Hematopoietic multipotent progenitor cell (in vitro differentiated cells): ENCODE results near the gene PALLD. TPM values are rescaled to one million over a fixed set of nuclear protein-coding genes. Genes with fewer than 3 reads are reported as not detected.

Source experiments
- DNase-seq, 3 donors: peaks; one replicate each; pipeline ENCODE4 v3.0.0-alpha.2; 2011 to 2015; ENCODE audit warnings: low read depth in 2 of 3, low spot score in 2 of 3
- total RNA-seq: library from RNA; depleted of rRNA; stranded (reverse); fragments of >200 nt; gene quantifications from one replicate; pipeline ENCODE4 v1.2.3, GENCODE V29; 2012

Gene PALLD
- total RNA-seq, 1 donor, result 5.9 TPM

DNA sequence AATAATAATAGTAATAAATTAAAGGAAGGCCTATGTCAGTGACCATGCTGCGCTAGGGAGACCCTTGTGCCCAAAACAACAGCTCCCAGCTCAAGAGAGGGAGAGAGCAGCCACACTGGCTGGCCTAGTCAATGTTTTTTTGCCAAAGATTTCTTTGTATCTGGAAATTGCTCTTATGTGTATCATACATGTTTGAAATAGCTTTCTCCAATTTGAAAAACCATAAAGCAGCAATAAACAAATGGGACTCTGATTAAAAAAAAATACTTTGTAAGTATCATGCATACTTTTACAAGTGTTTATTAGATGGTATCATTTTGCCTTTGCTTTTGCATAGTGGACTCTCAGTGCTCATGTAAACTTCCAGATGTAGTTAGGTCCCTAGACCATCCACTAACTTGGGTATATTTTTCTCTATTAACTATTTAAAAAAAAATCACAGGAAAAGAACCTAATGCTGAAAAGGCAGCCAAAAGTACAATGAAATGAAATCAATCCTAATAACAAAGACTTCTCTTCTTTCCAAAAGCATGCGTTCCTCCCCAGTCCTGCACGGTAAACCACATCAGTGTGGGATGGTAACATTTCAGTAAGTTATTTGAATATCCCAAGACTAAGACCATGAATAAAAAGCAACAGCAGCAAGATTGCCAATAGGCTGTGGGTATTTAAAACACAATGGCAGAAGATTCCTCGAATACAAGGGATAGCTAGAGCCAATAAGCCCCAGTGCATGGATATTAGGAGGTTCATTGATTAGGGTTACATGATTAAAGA lies 117.6 kb downstream of the PALLD start:
- DNase-seq, result no peak

DNA sequence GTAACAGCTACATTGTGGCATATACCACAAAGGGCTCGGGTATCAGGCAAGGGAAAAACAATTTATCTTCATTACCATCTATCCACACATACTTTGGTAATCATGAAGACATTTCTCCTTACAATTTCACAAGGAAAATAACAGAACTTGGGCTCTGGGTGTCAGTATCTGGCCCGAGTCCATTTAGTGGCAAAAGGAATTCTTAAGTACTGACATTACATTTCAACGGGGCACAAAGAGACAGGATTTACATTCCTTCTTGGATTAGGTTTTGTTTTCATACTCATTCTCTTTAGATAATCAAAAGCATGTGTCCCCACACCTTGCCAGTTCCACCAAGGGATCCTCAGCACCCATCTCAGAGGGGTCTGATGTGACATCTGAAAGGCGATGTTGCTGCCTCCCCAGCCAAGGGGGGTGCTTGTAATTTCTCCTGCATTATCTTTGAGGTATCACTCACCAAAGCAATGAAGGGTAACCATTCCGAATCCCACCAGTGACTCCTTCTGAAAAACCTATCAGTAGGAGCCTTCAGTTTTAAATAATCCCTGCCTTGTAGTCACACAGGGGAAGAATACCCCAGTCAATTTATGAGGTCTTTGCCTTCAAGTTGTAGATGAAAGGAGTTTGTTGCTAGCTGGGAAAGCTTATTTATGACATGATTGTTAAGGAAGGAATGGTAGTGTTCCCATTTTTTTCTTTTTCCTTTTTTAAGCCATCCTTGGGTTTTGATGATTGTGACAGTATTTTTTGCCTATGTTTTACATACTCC lies 118.6 kb downstream of the PALLD start:
- no peak for DNase-seq

DNA sequence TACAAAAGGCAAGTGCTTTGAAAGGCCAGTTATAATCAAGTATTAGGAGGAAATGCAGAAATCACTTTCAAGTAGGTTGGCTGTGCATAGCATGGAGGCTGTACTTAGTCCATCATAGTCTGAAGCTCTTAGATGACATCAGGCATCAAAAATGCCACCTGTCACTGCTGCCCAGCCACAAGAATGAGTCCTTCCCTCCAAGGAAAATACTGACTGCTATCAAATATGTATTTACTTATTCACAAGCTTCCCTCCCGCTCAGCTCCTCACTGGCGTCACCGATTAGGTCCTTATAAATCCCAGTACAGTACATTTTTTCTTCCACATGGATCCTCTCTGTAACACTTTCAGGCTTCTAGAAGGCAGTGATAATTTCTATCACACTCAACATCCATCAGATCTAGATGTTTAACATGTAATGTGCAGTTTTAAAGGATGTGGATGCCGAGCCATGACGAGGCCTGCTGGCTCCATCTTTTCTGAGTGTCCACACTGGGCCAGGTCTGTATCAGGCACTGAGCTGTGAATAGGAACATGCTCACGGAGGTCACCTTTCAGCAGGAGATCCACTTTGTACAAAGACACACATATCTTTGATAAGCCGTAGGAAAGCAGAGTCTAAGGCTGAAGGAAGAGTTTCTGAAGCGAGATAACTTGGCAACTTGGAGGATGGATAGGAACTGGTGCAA lies 121.9 kb downstream of the PALLD start:
- DNase-seq, result no peak

DNA sequence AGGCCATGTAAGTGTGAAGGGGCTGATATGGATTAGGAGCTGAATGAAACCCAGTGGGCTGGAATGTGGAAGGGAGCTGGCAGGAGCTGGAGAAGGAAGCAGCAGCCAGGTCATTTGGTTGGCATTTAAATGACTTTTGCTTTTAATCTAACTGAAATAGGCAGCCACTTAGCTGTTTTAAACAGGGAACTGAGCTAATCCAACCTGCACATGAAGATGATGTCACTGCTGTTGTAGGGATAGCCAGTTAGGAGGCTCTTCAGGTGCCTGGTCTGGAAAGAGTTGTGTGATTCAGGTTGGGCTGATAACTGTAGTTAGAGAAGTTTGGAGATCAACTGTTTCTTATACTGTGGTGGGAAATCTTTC lies 122.4 kb downstream of the PALLD start:
- no peak for DNase-seq

DNA sequence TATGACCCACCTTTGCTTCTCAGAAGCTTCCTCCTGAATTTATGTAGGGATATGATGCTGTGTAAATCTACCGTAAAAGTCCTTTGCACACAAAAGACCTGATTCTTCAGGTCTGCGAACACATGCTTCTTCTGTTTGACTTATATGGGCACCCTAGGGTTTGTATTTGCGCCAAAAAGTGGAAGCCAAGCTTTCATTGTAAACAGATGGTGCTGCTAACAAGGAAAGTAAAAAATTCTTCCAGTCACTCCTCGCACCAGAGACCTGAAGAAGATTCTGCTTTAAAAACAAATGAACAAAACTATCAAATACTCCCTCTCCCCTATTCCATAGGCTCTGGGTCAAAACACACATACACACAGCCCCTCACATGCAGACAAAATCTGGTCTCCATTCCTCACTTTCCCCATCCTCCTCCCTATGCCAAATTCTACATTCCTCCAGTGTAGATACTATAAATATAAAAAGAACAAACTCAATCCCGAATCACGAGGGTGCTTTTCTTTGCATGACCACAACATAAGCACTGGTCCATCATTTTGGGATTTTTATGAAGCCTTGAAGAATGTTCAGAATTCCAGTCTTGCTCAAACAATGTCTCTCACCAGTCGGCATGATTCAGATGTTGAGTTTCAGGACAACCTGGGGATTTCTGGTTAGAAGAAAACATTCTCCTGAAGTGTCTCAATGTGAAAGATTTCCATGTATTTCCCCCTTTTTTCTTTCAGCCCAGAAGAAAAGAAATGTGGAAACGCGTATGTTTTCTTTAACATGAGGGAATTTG lies 125.1 kb downstream of the PALLD start:
- no peak for DNase-seq

DNA sequence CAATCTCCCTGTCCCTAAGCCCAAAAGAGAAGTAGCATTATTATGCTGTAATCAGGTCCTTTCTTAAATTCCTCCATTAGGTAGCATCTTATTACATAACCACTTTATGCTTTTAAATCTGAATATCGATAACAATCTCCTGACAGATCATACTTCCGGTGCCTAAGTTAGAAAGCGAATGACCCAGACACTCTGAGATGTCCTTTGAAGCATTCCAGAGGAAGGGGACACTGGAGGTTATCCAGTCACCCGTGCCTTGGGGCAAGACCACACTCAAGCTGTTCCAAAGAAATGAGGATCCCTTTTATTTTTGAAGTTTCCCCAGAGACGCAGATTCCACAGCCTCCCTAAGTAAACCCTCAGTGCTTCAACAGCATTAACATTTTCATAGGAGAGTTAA lies 125.7 kb downstream of the PALLD start:
- no peak for DNase-seq

DNA sequence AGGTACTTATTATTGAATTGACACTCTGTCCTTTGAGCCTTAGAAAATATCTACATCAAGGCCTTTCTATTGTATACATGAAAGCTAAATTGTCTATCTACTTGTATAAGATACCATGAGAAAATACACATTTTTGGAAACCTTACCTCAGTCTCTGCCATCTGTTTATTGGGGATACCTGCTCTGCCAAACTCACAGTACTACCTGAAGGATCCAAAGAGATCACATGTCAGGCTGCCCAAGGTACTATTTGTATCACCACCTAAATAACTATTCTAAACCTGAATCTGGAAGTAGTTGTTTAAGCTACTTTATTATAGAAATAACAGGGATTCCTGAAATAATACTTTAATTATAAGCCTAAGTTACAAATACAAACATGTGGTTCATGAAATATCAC lies 126.2 kb downstream of the PALLD start:
- no peak for DNase-seq

DNA sequence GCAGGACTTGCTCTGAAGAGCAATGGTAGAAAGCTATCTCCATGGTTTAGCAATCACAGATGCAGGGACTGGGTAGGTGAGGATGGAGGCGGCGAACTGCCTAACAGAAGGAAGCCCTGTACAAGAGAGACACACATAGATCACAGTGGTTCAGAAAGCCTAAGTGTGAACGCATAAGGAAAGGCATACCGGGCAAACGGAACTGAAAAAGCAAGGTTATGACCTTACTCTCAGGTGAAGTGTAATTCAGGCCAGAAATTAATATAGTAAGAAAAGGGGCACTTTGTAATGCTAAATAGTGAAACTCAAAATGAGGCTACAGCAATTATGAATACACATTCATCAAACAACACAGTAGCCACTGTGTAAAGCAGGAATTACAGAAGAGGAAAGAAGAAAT lies 126.6 kb downstream of the PALLD start:
- no peak for DNase-seq

DNA sequence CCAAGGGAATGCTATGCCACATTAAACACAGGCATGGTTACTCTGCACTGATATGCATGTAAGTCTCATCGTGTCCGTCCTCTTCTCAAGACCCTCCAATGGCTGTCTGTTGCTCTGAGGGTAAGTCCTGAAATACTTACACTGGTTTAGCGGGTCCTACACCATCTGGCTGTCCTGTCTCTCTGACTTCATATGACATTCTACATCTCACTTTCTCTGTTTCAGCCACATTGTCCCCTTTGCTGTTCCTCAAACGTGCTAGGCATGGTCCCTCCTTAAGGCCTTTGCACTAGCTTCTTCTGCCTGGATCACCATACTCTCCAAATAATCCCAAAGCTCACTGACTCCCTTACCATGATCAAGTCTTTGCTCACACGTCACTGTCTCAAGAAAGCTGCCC lies 131.4 kb downstream of the PALLD start:
- DNase-seq, result no peak

DNA sequence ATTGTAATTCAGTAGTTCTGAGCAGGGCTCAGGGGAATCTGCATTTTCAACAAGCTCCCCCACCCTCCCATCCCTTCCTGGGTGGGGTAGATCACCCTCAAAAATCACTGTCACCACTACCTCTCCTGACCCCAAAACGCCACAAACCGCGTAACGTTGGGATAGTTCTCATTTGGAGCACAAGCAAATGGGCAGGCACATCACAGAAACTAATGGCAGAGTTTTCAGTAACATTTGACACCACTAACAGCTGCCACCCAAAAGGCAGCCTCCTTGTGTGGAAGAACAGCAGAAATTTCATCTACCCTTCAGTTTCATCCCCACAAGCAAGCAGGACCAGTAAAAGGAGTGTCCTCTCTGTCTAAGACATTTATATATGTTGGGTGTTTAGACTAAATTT lies 132.7 kb downstream of the PALLD start:
- no peak for DNase-seq

DNA sequence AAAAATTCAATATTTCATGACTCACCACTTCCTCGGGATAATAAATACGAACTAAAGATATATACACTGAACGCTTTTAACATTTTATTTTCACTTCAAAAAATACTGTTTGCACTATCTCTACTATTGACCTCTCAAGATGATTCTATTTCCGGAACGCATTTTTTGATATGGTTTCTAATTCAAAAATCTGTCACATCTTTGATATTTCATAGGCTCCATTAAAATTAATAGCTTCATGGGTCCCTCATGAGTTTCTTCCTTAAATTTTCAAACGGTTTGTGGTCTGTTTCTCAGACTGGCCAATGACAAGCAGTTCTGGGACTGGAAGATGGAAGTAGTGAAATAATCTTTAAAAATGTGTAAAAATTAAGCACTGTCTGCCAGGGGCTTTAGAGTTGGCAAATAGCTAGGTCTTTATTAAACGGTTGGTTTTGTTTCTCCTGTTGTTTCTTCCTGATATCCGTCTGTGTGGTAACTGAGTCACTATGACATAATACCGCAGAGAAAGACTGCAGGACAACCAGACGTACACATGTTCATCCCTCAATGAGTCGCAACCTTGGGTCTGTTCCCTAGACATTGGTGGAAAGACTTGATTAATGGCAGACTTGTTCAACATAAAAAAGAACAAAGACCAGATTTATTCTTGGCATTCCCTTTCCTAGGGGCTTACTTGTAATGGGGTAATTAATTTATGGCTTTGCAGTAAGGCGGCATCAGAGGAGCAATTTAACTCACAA lies 133.8 kb downstream of the PALLD start:
- no peak for DNase-seq

DNA sequence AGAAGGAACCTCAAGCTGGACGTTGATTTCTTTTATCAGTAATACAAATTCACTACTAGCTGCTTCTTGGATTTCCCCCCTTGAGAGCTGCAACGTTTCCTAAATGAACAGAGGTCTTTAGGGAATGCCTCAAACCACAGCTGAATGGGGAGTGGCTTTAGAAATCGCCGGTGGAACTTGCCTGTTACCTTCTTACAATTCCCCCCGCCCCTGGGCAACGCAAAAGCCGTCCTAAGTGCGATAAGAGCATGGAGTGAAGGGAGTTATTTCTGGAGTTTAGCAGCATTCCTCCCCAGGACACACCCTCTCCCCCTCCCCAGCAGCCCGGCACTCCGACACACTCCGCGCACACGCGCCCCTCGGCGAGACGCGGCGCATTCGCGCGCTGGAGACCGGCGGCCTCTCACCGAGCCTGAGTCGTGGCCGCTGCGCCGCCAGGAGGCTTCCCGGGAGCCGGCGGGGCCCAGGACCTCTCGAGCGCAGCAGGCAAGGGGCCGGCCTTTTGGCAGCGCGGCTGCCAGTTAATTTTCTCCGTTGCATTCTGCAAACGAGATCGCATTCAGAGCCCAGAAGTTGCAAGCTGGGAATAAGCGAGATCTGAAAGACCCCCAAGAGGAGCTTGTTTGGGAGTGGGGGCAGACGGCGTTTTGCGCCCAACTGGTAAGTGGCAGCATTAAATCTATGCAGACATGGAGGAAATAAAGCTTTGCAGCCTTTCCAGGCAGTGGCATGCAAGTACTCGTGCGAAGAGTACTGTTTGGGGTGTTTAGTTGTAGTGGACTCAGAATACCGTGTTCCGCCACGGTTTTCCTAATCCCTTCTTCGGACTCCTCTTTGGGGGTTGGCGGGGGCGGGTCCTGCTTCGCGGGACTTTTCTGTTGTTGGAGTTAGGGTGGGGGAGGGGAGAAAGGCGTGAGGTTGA lies 134.7 kb downstream of the PALLD start:
- peak in 2 of 3 donors; percentile 31 to 33 for DNase-seq

DNA sequence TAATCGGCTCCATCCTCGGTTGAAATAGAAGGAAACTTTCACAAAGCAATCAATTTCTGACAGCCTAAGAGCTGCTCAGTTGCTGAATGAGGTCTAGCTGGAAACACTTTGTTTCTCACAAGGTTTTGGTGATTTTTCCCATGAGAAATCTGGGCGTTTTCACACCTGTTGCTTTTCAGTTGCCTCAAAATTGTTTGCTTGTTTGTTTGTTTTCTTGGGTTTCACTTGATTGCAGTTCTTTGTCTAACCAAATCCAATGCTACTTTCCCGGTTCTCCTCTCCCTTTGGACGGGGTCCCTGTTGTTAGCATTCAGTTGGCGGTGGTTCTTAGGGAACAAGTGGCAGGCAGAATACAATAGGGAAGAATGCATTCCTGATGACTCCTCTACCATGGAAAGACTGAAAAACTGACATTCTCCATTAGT lies 135.5 kb downstream of the PALLD start:
- DNase-seq, result no peak

DNA sequence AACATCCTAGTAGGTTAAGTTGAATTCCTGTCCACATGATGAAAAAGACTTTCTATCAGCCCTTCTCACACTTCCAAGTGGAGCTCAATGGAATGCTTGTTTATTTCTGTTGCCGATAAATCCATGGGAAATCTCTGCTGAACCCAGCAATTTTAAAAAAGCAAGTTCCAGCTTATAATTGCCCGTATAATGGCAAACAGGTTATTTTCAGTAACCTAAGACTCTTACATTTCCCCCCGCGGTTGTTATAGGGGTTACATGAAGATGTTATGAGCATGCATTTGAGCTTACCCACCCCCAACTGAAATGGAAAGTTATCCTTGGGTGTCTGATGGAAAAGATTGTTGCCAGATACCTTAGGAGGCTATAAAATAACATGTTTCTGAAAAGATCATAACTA lies 136.2 kb downstream of the PALLD start:
- DNase-seq, result no peak

DNA sequence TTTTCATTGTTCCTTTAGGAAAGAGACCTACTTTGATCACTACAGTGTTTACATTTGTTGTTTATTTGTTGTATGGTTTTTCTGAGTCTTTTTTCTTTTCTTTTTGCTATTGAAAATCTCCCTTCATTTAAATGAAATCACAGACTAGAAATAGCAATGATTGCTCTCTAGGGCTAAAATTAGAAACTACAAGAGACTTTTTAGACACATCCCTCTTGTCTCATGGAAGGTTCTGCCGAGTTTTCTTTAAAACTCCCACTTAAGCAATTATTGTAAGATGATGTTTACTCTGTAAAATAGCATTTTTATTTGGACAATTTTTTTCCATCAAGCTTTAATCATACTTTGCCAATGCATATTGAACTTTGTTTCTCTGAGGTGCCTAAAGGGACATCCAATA lies 136.6 kb downstream of the PALLD start:
- DNase-seq, result no peak

DNA sequence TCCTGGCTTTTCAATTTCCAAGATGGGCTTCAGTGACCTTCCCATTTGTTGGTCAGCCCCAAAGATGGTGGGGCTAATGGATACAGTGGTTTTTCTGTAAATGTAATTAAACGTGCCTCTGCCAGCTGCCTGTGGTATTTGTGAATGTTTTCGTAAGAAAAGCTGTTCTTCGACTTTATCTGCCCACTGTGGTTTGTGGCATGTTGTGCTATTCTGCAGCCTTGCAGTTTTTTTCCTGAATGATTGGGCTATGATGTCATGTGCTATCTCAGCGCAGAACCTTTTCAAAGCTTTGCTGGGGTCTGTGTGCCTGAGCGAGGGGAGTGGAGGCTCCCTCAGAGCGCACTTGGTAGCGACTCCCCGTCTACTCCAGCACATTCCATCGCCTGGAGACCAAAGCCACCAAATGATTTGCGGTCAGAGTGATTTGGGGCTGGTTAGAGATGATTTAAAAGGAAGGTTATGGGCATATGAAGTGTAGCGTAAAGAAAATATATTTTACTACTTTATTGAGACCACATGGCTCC lies 137.5 kb downstream of the PALLD start:
- peak in 2 of 3 donors; percentile 82 to 88 for DNase-seq

DNA sequence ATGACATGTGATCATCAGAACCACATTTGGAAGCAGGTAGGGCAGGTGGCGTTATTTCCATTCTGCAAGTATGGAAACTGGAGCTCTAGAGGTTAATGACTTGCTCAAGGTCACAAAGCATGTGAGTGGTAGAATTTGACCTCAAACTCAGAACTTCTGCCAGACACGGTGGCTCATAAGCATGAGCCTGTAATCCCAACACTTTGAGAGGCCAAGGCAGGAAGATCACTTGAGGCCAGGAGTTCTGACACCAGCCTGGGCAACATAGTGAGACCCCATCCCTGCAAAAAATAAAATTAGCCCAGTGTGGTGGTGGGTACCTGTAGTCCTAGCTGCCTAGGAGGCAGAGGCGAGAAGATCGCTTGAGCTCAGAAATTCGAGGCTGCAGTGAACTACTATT lies 139.2 kb downstream of the PALLD start:
- DNase-seq, result no peak

DNA sequence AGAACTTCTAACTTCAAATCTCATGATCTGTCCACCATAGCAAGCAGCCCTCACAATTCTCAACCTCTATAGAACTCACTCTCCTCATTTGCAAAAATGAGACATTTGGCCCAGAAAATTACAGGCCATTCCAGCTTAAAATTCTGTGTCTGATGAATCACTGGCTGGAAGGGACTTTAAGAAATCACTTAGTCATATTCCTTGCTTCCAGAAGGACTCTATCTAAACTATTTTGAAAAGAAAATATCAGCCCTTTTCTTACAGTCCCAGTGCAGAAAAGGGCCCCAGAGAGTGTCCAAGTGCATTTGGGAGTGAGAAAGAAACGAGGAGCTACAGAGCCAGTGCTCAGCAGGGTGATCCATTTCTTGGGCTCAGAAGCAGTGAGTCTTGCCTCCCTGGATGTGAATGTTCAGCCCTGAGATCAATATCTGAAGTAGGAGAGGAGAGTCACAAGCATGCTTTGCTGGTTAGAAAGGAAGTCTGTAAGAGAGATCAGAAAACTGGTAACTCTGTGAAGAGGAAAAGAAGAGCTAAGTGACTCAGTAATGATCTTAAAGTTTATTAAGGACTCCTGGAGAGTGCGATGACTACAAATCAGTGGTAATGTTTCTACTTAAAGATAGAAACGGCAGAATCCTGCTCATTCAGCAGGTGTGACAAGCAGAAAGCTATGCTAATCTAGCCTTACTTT lies 139.8 kb downstream of the PALLD start:
- no peak for DNase-seq
